GM12875 (cell line): ENCODE results near the gene GPC4.

Experiments
- H3K4me3 ChIP-seq: one replicate; pipeline ENCODE4 v1.5.1; 2011; ENCODE audit warnings: low read depth, low read length, control low read depth
- TF ChIP-seq, protein P1 (sequence below): IDR thresholded peaks from 2 replicates; pipeline ENCODE4 v1.5.1; 2011; ENCODE audit warnings: low read depth, mild to moderate bottlenecking, control low read depth, inconsistent platforms, low read length, moderate library complexity, borderline replicate concordance; ENCODE audit not compliant: insufficient read depth

Gene GPC4

GRCh38 chrX:133405498-133406185 is 9.6 kb downstream of the GPC4 start:
- H3K4me3 ChIP-seq = no peak overlapping the region
- TF ChIP-seq, protein P1, sequence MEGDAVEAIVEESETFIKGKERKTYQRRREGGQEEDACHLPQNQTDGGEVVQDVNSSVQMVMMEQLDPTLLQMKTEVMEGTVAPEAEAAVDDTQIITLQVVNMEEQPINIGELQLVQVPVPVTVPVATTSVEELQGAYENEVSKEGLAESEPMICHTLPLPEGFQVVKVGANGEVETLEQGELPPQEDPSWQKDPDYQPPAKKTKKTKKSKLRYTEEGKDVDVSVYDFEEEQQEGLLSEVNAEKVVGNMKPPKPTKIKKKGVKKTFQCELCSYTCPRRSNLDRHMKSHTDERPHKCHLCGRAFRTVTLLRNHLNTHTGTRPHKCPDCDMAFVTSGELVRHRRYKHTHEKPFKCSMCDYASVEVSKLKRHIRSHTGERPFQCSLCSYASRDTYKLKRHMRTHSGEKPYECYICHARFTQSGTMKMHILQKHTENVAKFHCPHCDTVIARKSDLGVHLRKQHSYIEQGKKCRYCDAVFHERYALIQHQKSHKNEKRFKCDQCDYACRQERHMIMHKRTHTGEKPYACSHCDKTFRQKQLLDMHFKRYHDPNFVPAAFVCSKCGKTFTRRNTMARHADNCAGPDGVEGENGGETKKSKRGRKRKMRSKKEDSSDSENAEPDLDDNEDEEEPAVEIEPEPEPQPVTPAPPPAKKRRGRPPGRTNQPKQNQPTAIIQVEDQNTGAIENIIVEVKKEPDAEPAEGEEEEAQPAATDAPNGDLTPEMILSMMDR = no peak

- TF ChIP-seq, protein P1 = no peak
- H3K4me3 ChIP-seq = no peak overlapping the region
Observed at GRCh38 chrX:133403984-133404383, 11.3 kb downstream of the GPC4 start.

DNA sequence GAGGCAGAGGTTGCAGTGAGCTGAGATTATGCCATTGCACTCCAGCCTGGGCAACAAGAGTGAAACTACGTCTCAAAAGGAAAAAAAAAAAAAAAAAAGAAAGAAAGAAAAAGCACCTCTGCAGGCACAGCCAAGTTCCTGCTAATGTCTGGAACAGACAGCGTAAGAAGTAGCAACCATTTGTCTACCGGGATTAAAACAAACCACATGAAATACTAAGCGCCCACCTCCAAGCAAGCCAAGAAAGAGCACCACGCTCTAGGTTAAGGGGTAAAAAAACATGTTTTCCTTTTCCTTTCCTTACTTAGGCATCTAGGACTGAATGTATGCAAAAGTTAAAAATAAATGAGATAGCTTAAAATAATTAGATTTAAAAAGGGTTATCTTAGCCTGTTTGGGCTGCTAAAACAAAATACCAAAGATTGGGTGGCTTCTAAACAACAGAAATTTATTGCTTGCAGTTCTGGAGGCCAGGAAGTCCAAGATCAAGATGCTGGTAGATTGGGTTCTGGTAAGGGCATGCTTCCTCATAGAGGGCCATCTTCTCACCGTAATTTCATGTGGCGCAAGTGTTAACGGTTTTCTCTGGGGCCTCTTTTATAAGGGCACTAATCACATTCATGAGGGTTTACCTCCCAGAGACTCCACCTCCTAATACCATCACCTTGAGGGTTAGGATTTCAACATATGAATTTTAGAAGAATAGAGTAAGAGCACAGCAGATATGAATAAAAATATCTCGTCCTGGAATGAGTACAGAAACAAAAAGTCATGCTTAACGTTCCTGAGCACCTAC is 12.3 kb downstream of the GPC4 start:
- no peak overlapping the region for H3K4me3 ChIP-seq

DNA sequence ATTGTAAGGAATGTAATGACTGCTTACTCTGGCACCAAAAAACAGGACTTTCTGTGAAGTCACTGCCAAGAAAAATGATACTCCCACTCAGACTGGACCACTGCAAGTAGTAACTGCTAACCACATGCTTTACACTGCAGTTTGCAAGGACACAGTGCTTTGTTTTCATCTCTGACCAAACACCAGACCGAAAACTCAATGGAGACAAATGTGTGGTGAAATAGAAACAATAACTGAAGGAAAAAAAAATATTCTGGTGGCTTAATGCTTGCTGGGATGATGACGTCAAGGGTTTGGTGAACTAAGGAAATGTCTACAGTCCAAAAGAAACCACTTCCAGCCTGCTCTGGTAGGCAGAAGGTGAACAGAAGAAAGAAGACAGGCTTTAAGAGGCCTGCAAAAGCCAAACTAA is 13.2 kb downstream of the GPC4 start:
- TF ChIP-seq, protein P1 = no peak
- no peak overlapping the region for H3K4me3 ChIP-seq

More for the DNA sequence above, 12.3 kb downstream of the GPC4 start:
- TF ChIP-seq, protein P1 = no peak

- H3K4me3 ChIP-seq = no peak overlapping the region
- TF ChIP-seq, protein P1 = no peak
Observed at GRCh38 chrX:133401536-133401935, 13.8 kb downstream of the GPC4 start.

DNA sequence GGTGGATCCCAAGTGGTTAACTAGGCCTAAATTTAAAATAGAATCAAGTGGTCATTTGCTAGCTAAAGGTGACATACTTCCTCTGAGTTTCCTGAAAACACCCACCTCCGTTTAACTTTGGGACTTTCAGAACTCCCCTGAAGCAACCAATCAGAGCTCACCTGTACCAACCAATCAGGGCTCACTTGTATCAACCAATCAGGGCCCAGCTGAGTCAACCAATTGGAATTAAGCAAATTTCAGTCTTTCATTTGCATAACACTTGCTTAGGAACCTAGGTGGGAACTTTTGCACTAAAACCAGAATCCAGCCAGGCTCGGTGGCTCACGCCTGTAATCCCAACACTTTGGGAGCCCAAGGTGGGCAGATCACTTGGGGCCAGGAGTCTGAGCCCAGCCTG is 15.9 kb downstream of the GPC4 start:
- H3K4me3 ChIP-seq = no peak overlapping the region
- TF ChIP-seq, protein P1 = no peak

DNA sequence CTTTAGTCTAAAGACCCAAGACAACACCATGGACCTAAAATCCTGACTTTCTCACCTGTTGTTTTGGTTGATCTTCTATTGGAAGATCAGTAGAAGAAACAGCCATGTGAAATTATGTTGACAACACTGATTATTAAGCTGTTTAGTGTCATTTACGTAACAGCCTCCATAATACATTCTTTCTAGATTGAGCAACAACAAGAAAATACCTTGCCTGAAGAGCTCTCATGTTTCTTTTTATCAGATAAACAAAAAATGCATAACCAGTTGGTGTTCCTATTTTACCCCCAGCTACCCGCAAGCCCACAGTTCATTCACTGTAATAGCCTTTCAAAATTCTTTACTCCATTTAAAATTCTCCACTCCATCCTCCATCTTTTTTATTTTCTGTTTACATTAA is 20.5 kb downstream of the GPC4 start:
- TF ChIP-seq, protein P1 = no peak

More for the DNA sequence above, 20.5 kb downstream of the GPC4 start:
- no peak overlapping the region for H3K4me3 ChIP-seq
